HEK293T (cell line): ENCODE results near the gene FCHSD1.

Experiments
- ARNT ChIP-seq: fragments of 450-650 bp; IDR thresholded peaks from 2 replicates; pipeline ENCODE4 v1.6.1; 2017; ENCODE audit warnings: mild to moderate bottlenecking
- BHLHE40 ChIP-seq: fragments of 450-650 bp; IDR thresholded peaks from 2 replicates; pipeline ENCODE4 v1.6.1; 2016; ENCODE audit warnings: mild to moderate bottlenecking, moderate library complexity, borderline replicate concordance
- ELF4 ChIP-seq: fragments of 450-650 bp; IDR thresholded peaks from 2 replicates; pipeline ENCODE4 v1.6.1; 2017; ENCODE audit warnings: antibody characterized with exemption
- FOXA1 ChIP-seq: fragments of 450-650 bp; IDR thresholded peaks from 2 replicates; pipeline ENCODE4 v1.6.1; 2016; ENCODE audit warnings: mild to moderate bottlenecking
- FOXK2 ChIP-seq: fragments of 450-650 bp; IDR thresholded peaks from 2 replicates; pipeline ENCODE4 v1.6.1; 2016; ENCODE audit warnings: mild to moderate bottlenecking
- FOXM1 ChIP-seq: fragments of 450-650 bp; IDR thresholded peaks from 2 replicates; pipeline ENCODE4 v1.6.1; 2017; ENCODE audit warnings: mild to moderate bottlenecking, borderline replicate concordance
- HDGF ChIP-seq: fragments of 450-650 bp; IDR thresholded peaks from 2 replicates; pipeline ENCODE4 v1.6.1; 2017; ENCODE audit warnings: antibody characterized with exemption, borderline replicate concordance
- L3MBTL2 ChIP-seq: fragments of 450-650 bp; conservative IDR thresholded peaks from 2 replicates; pipeline ENCODE4 v1.6.1; 2016; ENCODE audit warnings: mild to moderate bottlenecking
- NFRKB ChIP-seq: fragments of 450-650 bp; IDR thresholded peaks from 2 replicates; pipeline ENCODE4 v1.6.1; 2016; ENCODE audit warnings: mild to moderate bottlenecking, moderate library complexity
- SP1 ChIP-seq: fragments of 450-650 bp; IDR thresholded peaks from 2 replicates; pipeline ENCODE4 v1.6.1; 2017
- SUZ12 ChIP-seq: fragments of 450-650 bp; IDR thresholded peaks from 2 replicates; pipeline ENCODE4 v1.6.1; 2016; ENCODE audit warnings: mild to moderate bottlenecking
- TARDBP ChIP-seq: fragments of 450-650 bp; IDR thresholded peaks from 2 replicates; pipeline ENCODE4 v1.6.1; 2016
- ZNF384 ChIP-seq: fragments of 450-650 bp; IDR thresholded peaks from 2 replicates; pipeline ENCODE4 v1.6.1; 2016
- TF ChIP-seq, protein P1 (sequence below): fragments of 450-650 bp; IDR thresholded peaks from 2 replicates; pipeline ENCODE4 v1.6.1; 2016

DNA sequence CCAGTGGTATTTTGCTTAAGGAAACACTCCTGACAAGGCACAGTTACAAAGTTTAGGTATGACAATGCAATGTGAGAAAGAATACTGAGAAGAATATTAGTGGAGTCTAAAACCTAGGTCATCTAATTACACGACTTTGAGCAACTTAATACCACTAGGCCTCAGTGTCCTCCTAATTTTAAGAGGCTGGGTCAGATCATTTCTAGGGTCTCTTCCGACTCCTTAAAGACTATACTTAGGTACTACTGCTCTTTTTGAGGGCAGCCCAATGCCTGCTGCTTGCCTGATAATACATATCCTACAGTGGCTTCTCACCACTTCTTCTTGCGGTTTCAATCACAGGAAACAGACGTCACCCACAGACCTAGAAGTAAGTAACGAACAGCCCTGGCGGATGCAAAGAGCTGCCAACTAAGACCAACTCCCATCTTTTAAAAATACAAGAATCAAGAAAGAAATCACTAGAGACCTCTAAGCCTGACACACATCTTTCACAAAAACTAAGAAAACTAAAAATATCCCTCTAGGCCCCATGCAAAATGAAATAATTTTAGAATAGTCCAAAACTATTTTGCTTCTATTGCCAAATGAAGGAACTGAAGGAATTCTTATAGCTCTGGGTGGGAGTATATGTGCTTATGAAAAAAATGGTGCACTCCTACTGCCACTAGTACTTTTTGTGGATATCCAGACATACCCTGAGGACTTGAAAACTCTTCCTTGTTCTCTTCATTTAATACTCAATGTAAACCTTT is 45.5 kb downstream of the FCHSD1 start:
- TF ChIP-seq SUZ12: no peak
- TF ChIP-seq SP1: no peak
- no peak for TF ChIP-seq BHLHE40
- TF ChIP-seq ARNT: no peak
- no peak for TF ChIP-seq ZNF384
- no peak for TF ChIP-seq ELF4
- TF ChIP-seq FOXM1: no peak
- TF ChIP-seq, protein P1, sequence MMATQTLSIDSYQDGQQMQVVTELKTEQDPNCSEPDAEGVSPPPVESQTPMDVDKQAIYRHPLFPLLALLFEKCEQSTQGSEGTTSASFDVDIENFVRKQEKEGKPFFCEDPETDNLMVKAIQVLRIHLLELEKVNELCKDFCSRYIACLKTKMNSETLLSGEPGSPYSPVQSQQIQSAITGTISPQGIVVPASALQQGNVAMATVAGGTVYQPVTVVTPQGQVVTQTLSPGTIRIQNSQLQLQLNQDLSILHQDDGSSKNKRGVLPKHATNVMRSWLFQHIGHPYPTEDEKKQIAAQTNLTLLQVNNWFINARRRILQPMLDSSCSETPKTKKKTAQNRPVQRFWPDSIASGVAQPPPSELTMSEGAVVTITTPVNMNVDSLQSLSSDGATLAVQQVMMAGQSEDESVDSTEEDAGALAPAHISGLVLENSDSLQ: no peak
- no peak for TF ChIP-seq NFRKB
- no peak for TF ChIP-seq HDGF
- no peak for TF ChIP-seq L3MBTL2
- TF ChIP-seq FOXA1: no peak
- no peak for TF ChIP-seq TARDBP
- no peak for TF ChIP-seq FOXK2
